Liver (tissue), 9 donors: Measurements from ENCODE around the gene SERPINB12. TPM values are rescaled to one million over a fixed set of nuclear protein-coding genes. Genes with fewer than 3 reads are reported as not detected.

Source experiments
- DNase-seq: peaks from one replicate; pipeline ENCODE4 v3.0.0-alpha.2; 2017; ENCODE audit warnings: low spot score
- H3K27ac ChIP-seq, 2 donors: one replicate each; pipeline ENCODE4 v1.7.0; 2013; ENCODE audit warnings: inconsistent platforms in 2 of 2, low read length in 2 of 2, control low read depth in 1 of 2, low read depth in 1 of 2, mild to moderate bottlenecking in 1 of 2
- H3K27me3 ChIP-seq, 4 donors: one replicate each; pipeline versions ENCODE4 v1.6.1 to v1.7.0; 2013; ENCODE audit warnings: low read length in 3 of 4, inconsistent platforms in 1 of 4, mild to moderate bottlenecking in 1 of 4, moderate library complexity in 1 of 4; ENCODE audit not compliant: control insufficient read depth in 4 of 4, insufficient read depth in 4 of 4
- H3K36me3 ChIP-seq, 4 donors: one replicate each; pipeline versions ENCODE4 v1.6.1 to v1.7.0; 2013; ENCODE audit warnings: low read length in 3 of 4, mild to moderate bottlenecking in 3 of 4, low read depth in 1 of 4, moderate library complexity in 1 of 4; ENCODE audit not compliant: control insufficient read depth in 4 of 4, insufficient read depth in 3 of 4
- H3K4me1 ChIP-seq, 4 donors: one replicate each; pipeline versions ENCODE4 v1.6.1 to v1.7.0; 2013; ENCODE audit warnings: low read length in 3 of 4, mild to moderate bottlenecking in 3 of 4, moderate library complexity in 1 of 4; ENCODE audit not compliant: control insufficient read depth in 4 of 4, insufficient read depth in 4 of 4
- H3K4me3 ChIP-seq, 3 donors: one replicate each; pipeline versions ENCODE4 v1.6.1 to v1.7.0; 2013; ENCODE audit warnings: low read length in 3 of 3, control low read depth in 1 of 3, low read depth in 1 of 3, mild to moderate bottlenecking in 1 of 3
- H3K9ac ChIP-seq, 2 donors: one replicate each; pipeline ENCODE4 v1.7.0; 2013; ENCODE audit warnings: low read length in 2 of 2, mild to moderate bottlenecking in 2 of 2, moderate library complexity in 2 of 2, control low read depth in 1 of 2, low read depth in 1 of 2
- H3K9me3 ChIP-seq, 4 donors: one replicate each; pipeline versions ENCODE4 v1.6.1 to v1.7.0; 2013; ENCODE audit warnings: low read length in 3 of 4; ENCODE audit not compliant: control insufficient read depth in 4 of 4
- ATF3 ChIP-seq: IDR thresholded peaks from 2 replicates; pipeline ENCODE4 v1.6.1; 2016; ENCODE audit warnings: antibody characterized with exemption
- CTCF ChIP-seq: fragments of 150-350 bp; IDR thresholded peaks from 2 replicates; pipeline ENCODE4 v1.5.1; 2017; ENCODE audit warnings: improper control_type of control experiment, low read depth, low read length; ENCODE audit not compliant: missing input control
- EGR1 ChIP-seq, 2 donors: IDR thresholded peaks; 2 replicates each; pipeline ENCODE4 v1.6.1; 2016 to 2018; ENCODE audit warnings: antibody characterized with exemption in 2 of 2, low read depth in 2 of 2
- FOXA1 ChIP-seq: IDR thresholded peaks from 2 replicates; pipeline ENCODE4 v1.6.1; 2016; ENCODE audit warnings: antibody characterized with exemption
- FOXA2 ChIP-seq: IDR thresholded peaks from 2 replicates; pipeline ENCODE4 v1.6.1; 2016; ENCODE audit warnings: antibody characterized with exemption
- GABPA ChIP-seq, 2 donors: IDR thresholded peaks in 1 of 2; conservative IDR thresholded peaks in 1 of 2; 2 replicates each; pipeline ENCODE4 v1.6.1; 2016; ENCODE audit warnings: antibody characterized with exemption in 2 of 2, mild to moderate bottlenecking in 1 of 2, moderate library complexity in 1 of 2
- HNF4A ChIP-seq, 2 donors: conservative IDR thresholded peaks; 2 replicates each; pipeline ENCODE4 v1.6.1; 2016; ENCODE audit warnings: antibody characterized with exemption in 2 of 2, mild to moderate bottlenecking in 2 of 2
- HNF4G ChIP-seq: IDR thresholded peaks from 2 replicates; pipeline ENCODE4 v1.6.1; 2016; ENCODE audit warnings: antibody characterized with exemption
- JUND ChIP-seq, 2 donors: IDR thresholded peaks; 2 replicates each; pipeline ENCODE4 v1.6.1; 2016; ENCODE audit warnings: antibody characterized with exemption in 2 of 2
- NR2F2 ChIP-seq: IDR thresholded peaks from 2 replicates; pipeline ENCODE4 v1.6.1; 2016; ENCODE audit warnings: antibody characterized with exemption
- RAD21 ChIP-seq, 2 donors: IDR thresholded peaks; 2 replicates each; pipeline ENCODE4 v1.6.1; 2016; ENCODE audit warnings: antibody characterized with exemption in 2 of 2, mild to moderate bottlenecking in 2 of 2
- REST ChIP-seq: IDR thresholded peaks from 2 replicates; pipeline ENCODE4 v1.6.1; 2016; ENCODE audit warnings: antibody characterized with exemption, mild to moderate bottlenecking
- RXRA ChIP-seq, 2 donors: IDR thresholded peaks; 2 replicates each; pipeline ENCODE4 v1.6.1; 2017 to 2018; ENCODE audit warnings: antibody characterized with exemption in 2 of 2, mild to moderate bottlenecking in 1 of 2
- SP1 ChIP-seq: IDR thresholded peaks from 2 replicates; pipeline ENCODE4 v1.6.1; 2018; ENCODE audit warnings: antibody characterized with exemption, mild to moderate bottlenecking
- TAF1 ChIP-seq: conservative IDR thresholded peaks from 2 replicates; pipeline ENCODE4 v1.6.1; 2016; ENCODE audit warnings: antibody characterized with exemption, mild to moderate bottlenecking
- ZBTB33 ChIP-seq: IDR thresholded peaks from 2 replicates; pipeline ENCODE4 v1.6.1; 2016; ENCODE audit warnings: antibody characterized with exemption
- WGBS: extraction: QIAGEN DNeasy Blood & Tissue Kit; methylation state at CpG from one replicate; pipeline ENCODE4 v1.1.7; 2013; 5-methylcytosine and 5-hydroxymethylcytosine counted together
- polyA plus RNA-seq, 2 donors: library from polyadenylated mRNA; stranded (reverse) in 1 of 2; unstranded in 1 of 2; fragments of 200-250 nt in 1 of 2; fragments of >200 nt in 1 of 2; fragmentation: Nextera tagmentation in 1 of 2; extraction: Ambion mirVana in 1 of 2; gene quantifications; one replicate each; pipeline versions ENCODE4 v1.2.1 to v1.2.3, GENCODE V29; 2013 to 2015
- total RNA-seq, 2 donors: library from RNA; depleted of rRNA; stranded (reverse); fragments of >200 nt; gene quantifications; one replicate each; pipeline ENCODE4 v1.2.3, GENCODE V29; 2014
- TF ChIP-seq, protein P1 (sequence below): IDR thresholded peaks from 2 replicates; pipeline ENCODE4 v1.6.1; 2016; ENCODE audit warnings: antibody characterized with exemption
- donor health status: healthy.
- donor health status: healthy.
- donor health status: healthy.
- donor health status: healthy.
- donor health status: healthy.

Gene SERPINB12
- total and polyA plus RNA-seq, 4 donors = not detected

DNA sequence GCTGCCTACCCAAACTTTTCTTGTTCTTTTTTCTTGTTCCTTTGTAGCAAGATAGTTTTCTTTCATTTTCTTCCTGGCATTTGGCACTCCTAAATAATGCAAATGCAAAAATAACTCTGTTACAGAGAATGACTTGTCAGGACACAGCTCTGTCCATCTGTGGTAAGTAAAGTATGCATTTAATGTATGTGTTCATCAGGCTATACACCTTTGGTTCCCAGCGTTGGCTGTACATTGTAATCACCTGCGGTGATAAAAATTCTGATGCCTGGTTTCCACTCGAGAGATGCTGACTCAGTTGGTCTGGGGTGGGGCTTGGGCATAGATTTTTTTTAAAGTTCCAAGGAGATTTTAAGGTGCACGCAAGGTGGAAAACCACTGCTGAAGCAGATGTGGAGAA, 44.8 kb downstream of the SERPINB12 start, which contains the start of gene SERPINB13:
TSS of gene SERPINB13 (plus strand) at position 378 of the 400 bp plus-strand sequence. CDS start 1,325 bp downstream, outside the sequence.
- no peaks in the 10 kb centered on the region for H3K4me1 ChIP-seq
- no peak within 1 kb of the TSS for H3K27ac ChIP-seq
- H3K27me3 ChIP-seq = no peaks in the 10 kb centered on the region
- H3K36me3 ChIP-seq = no peaks in the 10 kb centered on the region
- no peak for TF ChIP-seq FOXA2
- TF ChIP-seq JUND (IDR thresholded peaks at IDR 0.05) = no peak
- no peak for TF ChIP-seq RXRA (IDR thresholded peaks at IDR 0.05)
- TF ChIP-seq CTCF = no peak
- TF ChIP-seq EGR1 (IDR thresholded peaks at IDR 0.05; ENCODE audit: low read depth in 2 of 2) = no peak
- no peak for TF ChIP-seq TAF1
- no peak for TF ChIP-seq GABPA (IDR thresholded peaks at IDR 0.05 in 1 of 2, conservative IDR thresholded peaks at IDR 0.05 in 1 of 2)
- TF ChIP-seq SP1 = no peak
- TF ChIP-seq NR2F2 = no peak
- no peak for TF ChIP-seq ZBTB33
- no peak for TF ChIP-seq RAD21 (IDR thresholded peaks at IDR 0.05)
- TF ChIP-seq REST = no peak
- no peak for TF ChIP-seq HNF4A (conservative IDR thresholded peaks at IDR 0.05)
- no peak for TF ChIP-seq HNF4G
- TF ChIP-seq, protein P1, sequence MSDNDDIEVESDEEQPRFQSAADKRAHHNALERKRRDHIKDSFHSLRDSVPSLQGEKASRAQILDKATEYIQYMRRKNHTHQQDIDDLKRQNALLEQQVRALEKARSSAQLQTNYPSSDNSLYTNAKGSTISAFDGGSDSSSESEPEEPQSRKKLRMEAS = no peak
- no peak for TF ChIP-seq ATF3
- H3K4me3 ChIP-seq = no peak within 1 kb of the TSS
- H3K9ac ChIP-seq = no peak within 1 kb of the TSS
- DNase-seq = no peak
- H3K9me3 ChIP-seq = no peaks in the 10 kb centered on the region
- WGBS = 88% methylated on average over 4 of the region's 4 CpGs

GRCh38 chr18:63588909-63589308, 46.7 kb downstream of the SERPINB12 start:
- no peak overlapping the region for H3K27ac ChIP-seq
- H3K36me3 ChIP-seq = no peaks in the 10 kb centered on the region
- DNase-seq = no peak
- 79% methylated on average over 5 of the region's 5 CpGs for WGBS
- H3K4me3 ChIP-seq = no peak overlapping the region
- H3K9ac ChIP-seq = no peak overlapping the region
- H3K4me1 ChIP-seq = no peaks in the 10 kb centered on the region
- H3K9me3 ChIP-seq = no peaks in the 10 kb centered on the region
- no peaks in the 10 kb centered on the region for H3K27me3 ChIP-seq
- no peak for TF ChIP-seq REST
- TF ChIP-seq ATF3 = no peak
- no peak for TF ChIP-seq RXRA (IDR thresholded peaks at IDR 0.05)
- TF ChIP-seq HNF4A (conservative IDR thresholded peaks at IDR 0.05) = no peak
- TF ChIP-seq CTCF = no peak
- TF ChIP-seq FOXA2 = no peak
- no peak for TF ChIP-seq FOXA1
- TF ChIP-seq, protein P1 = no peak
- TF ChIP-seq SP1 = no peak
